T-helper 2 cell treated with Interferon-gamma antibody and Interleukin-4, amounts not matched to agents 100 ng/mL and 5 ng/mL, for 36 hours (primary cell): ENCODE data around the gene SPSB2. TPM values are rescaled to one million over a fixed set of nuclear protein-coding genes. Genes with fewer than 3 reads are reported as not detected.

Experiments
- intact Hi-C: fragments of 100-400 bp; cut with micrococcal nuclease; formaldehyde crosslinking; loops from one replicate; pipeline ENCODE4 v1.15.1; 2023
- total RNA-seq: library from RNA; stranded (reverse); gene quantifications from 2 replicates; pipeline ENCODE4 v1.2.3, GENCODE V29; 2022

Gene SPSB2
- total RNA-seq, 1 donor from 2014 or later: 14.6 TPM

- intact Hi-C loops: no loop called here
Observed at GRCh38 chr12:6822426-6823135, 50.5 kb downstream of the SPSB2 start.

- intact Hi-C loops: no loop called here
Observed at GRCh38 chr12:6821591-6822425, 51.3 kb downstream of the SPSB2 start, which contains the start of gene GPR162. GPR162 (plus strand) TSS chr12:6821821; CDS start chr12:6823899, 2,078 bp downstream.

Other genes with a start within 250 kb of the SPSB2 start
- 6.2 and 6.7 TPM in 2 replicates for gene LPAR5, start 237.3 kb downstream of the SPSB2 start, total RNA-seq
- 1.5 and 1.7 TPM in 2 replicates for gene ACRBP, start 225.9 kb downstream of the SPSB2 start, total RNA-seq
- gene ING4, start 210.2 kb downstream of the SPSB2 start, total RNA-seq: 20.7 and 21.3 TPM in 2 replicates
- gene ZNF384, start 183.9 kb downstream of the SPSB2 start, total RNA-seq: 86.1 and 91.5 TPM in 2 replicates
- gene PIANP, start 172.5 kb downstream of the SPSB2 start, total RNA-seq: not detected in 2 replicates
- 23.5 and 26.6 TPM in 2 replicates for gene COPS7A, start 149.3 kb downstream of the SPSB2 start, total RNA-seq
- 92.7 and 94.4 TPM in 2 replicates for gene MLF2, start 120.2 kb downstream of the SPSB2 start, total RNA-seq
- 95.4 and 98.5 TPM in 2 replicates for gene PTMS, start 106.9 kb downstream of the SPSB2 start, total RNA-seq
- 11.8 and 12.2 TPM in 2 replicates for gene LAG3, start 100.8 kb downstream of the SPSB2 start, total RNA-seq
- 226 and 232 TPM in 2 replicates for gene CD4, start 83.8 kb downstream of the SPSB2 start, total RNA-seq
- 0.18 and 0.32 TPM in 2 replicates for gene GPR162, start 51.5 kb downstream of the SPSB2 start, total RNA-seq
- gene P3H3, start 44.9 kb downstream of the SPSB2 start, total RNA-seq: 0.73 and 1.3 TPM in 2 replicates
- 0.39 and 0.43 TPM in 2 replicates for gene GNB3, start 32.4 kb downstream of the SPSB2 start, total RNA-seq
- 77.3 and 78.4 TPM in 2 replicates for gene CDCA3, start 22.0 kb downstream of the SPSB2 start, total RNA-seq
- 126 and 138 TPM in 2 replicates for gene USP5, start 21.2 kb downstream of the SPSB2 start, total RNA-seq
- gene TPI1, start 5.8 kb downstream of the SPSB2 start, total RNA-seq: 1,157 and 1,161 TPM in 2 replicates
- 4.7 and 5.0 TPM in 2 replicates for gene LRRC23, start 31.5 kb upstream of the SPSB2 start, total RNA-seq
- gene ENO2, start 41.3 kb upstream of the SPSB2 start, total RNA-seq: 114 and 120 TPM in 2 replicates
- gene ATN1, start 54.7 kb upstream of the SPSB2 start, total RNA-seq: 35.9 and 37.0 TPM in 2 replicates
- gene RNU7-1, start 70.5 kb upstream of the SPSB2 start, total RNA-seq: not detected in 2 replicates
- gene C12orf57, start 70.7 kb upstream of the SPSB2 start, total RNA-seq: 135 and 161 TPM in 2 replicates
- 255 and 267 TPM in 2 replicates for gene PTPN6, start 78.1 kb upstream of the SPSB2 start, total RNA-seq
- 242 and 243 TPM in 2 replicates for gene PHB2, start 97.4 kb upstream of the SPSB2 start, total RNA-seq
- 67.4 and 69.6 TPM in 2 replicates for gene EMG1, start 97.6 kb upstream of the SPSB2 start, total RNA-seq
- gene LPCAT3, start 145.2 kb upstream of the SPSB2 start, total RNA-seq: 32.7 and 33.3 TPM in 2 replicates
- gene C1S, start 187.4 kb upstream of the SPSB2 start, total RNA-seq: 2.2 TPM in 2 replicates
- gene C1R, start 219.1 kb upstream of the SPSB2 start, total RNA-seq: 2.6 and 4.0 TPM in 2 replicates
- 28.4 and 28.9 TPM in 2 replicates for gene C1RL, start 235.9 kb upstream of the SPSB2 start, total RNA-seq